NT2/D1 (cell line): ENCODE measurements around the gene SLCO2B1.

Experiments
- SUZ12 ChIP-seq: IDR thresholded peaks from 2 replicates; pipeline ENCODE4 v1.6.1; 2011; ENCODE audit not compliant: insufficient read length, insufficient read depth; ENCODE audit errors: extremely low read depth
- YY1 ChIP-seq: IDR thresholded peaks from 2 replicates; pipeline ENCODE4 v1.6.1; 2011; ENCODE audit not compliant: insufficient read length, insufficient read depth
- ZNF274 ChIP-seq: IDR thresholded peaks from 2 replicates; pipeline ENCODE4 v1.6.1; 2011; ENCODE audit warnings: mild to moderate bottlenecking, low read depth, low read length

- TF ChIP-seq ZNF274 (no peak), YY1 (no peak), SUZ12 (no peak)
Observed at GRCh38 chr11:75140269-75141138, 10.4 kb upstream of the SLCO2B1 start.
